Keratinocyte (primary cell): Measurements from ENCODE around the gene SLC34A1.

Experiments
- EZH2 ChIP-seq: IDR thresholded peaks from one replicate; pipeline ENCODE4 v1.6.1; 2012; ENCODE audit warnings: inconsistent platforms, mild to moderate bottlenecking, low read length, moderate library complexity
- TF ChIP-seq, protein P1 (sequence below), 3 experiments: IDR thresholded peaks in 1 of 3; conservative IDR thresholded peaks in 1 of 3; optimal IDR thresholded peaks in 1 of 3; 2 replicates in 2 of 3; 3 replicates in 1 of 3; pipeline versions ENCODE3 to v1.5.1; 2011; ENCODE audit warnings: low read length in 3 of 3, mild to moderate bottlenecking in 3 of 3, moderate library complexity in 2 of 3, control low read depth in 1 of 3, inconsistent platforms in 1 of 3; ENCODE audit not compliant: insufficient read depth in 2 of 3; ENCODE audit errors: extremely low read depth in 1 of 3

DNA sequence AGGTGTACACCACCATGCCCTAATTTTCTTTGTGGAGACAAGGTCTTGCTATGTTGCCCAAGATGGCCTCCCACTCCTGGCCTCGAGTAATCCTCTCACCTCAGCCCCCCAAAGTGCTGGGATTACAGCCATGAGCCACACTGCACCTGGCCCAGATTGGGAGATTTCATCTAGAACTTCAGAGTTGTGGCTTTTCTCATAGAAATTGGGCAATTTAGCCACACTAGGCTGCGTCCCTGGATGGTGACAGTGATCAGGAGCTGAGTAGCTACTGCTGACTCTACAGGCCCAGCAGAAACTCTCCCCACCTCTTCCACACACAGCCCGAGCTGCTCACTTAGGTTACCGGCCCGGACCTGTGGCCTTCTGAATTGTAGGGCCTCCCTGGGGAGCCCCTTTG is 8.5 kb downstream of the SLC34A1 start:
- TF ChIP-seq EZH2: no peak
- TF ChIP-seq, protein P1, sequence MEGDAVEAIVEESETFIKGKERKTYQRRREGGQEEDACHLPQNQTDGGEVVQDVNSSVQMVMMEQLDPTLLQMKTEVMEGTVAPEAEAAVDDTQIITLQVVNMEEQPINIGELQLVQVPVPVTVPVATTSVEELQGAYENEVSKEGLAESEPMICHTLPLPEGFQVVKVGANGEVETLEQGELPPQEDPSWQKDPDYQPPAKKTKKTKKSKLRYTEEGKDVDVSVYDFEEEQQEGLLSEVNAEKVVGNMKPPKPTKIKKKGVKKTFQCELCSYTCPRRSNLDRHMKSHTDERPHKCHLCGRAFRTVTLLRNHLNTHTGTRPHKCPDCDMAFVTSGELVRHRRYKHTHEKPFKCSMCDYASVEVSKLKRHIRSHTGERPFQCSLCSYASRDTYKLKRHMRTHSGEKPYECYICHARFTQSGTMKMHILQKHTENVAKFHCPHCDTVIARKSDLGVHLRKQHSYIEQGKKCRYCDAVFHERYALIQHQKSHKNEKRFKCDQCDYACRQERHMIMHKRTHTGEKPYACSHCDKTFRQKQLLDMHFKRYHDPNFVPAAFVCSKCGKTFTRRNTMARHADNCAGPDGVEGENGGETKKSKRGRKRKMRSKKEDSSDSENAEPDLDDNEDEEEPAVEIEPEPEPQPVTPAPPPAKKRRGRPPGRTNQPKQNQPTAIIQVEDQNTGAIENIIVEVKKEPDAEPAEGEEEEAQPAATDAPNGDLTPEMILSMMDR (optimal IDR thresholded peaks at IDR 0.05 in 1 of 3, IDR thresholded peaks at IDR 0.05 in 1 of 3, conservative IDR thresholded peaks at IDR 0.05 in 1 of 3; ENCODE audit: extremely low read depth in 1 of 3, insufficient read depth in 2 of 3, low read length in 3 of 3): no peak
